ENCODE data around the gene EXOSC10. TPM values are rescaled to one million over a fixed set of nuclear protein-coding genes. Genes with fewer than 3 reads are reported as not detected.
"Not testable (repeated sequence)": the region's sequence is repeated elsewhere in the genome, so short reads cannot be mapped to it uniquely, and the experiment has no call there.

Gene EXOSC10
- total and polyA plus RNA-seq, 8 donors: 42.9 to 116 (median 104) TPM

- Histone ChIP-seq H3K4me3 (peak overlapping the region; percentile 69 to 100), H3K27me3 (no peaks in the 10 kb centered on the region), H3K9me3 (no peaks in the 10 kb centered on the region), H3K27ac (peak overlapping the region; percentile 79 to 81), H3K36me3 (peaks cover 0 to 33% of the 10 kb centered on the region in 2 donors), H3K4me1 (peaks cover 9 to 19% of the 10 kb centered on the region in 2 donors)
- intact Hi-C loops (cut with DNase I): no loop called here
- no peak for TF ChIP-seq CTCF (IDR thresholded peaks at IDR 0.05)
- no peak for DNase-seq
- no peak for ATAC-seq
Measured at GRCh38 chr1:11100149-11100493, 452 bp upstream of the EXOSC10 start.

GRCh38 chr1:11098931-11099309 is 749 bp downstream of the EXOSC10 start:
- TF ChIP-seq CTCF (IDR thresholded peaks at IDR 0.05): no peak

DNA sequence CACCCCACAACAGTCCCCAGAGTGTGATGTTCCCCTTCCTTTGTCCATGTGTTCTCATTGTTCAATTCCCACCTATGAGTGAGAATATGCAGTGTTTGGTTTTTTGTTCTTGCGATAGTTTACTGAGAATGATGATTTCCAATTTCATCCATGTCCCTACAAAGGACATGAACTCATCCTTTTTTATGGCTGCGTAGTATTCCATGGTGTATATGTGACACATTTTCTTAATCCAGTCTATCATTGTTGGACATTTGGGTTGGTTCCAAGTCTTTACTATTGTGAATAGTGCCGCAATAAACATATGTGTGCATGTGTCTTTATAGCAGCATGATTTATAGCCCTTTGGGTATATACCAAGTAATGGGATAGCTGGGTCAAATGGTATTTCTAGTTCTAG is 15.9 kb downstream of the EXOSC10 start:
- intact Hi-C loops (cut with DNase I); DNase-seq; H3K27ac ChIP-seq; H3K27me3 ChIP-seq; H3K4me1 ChIP-seq; H3K9me3 ChIP-seq; H3K4me3 ChIP-seq; ATAC-seq: not testable (repeated sequence)
- H3K36me3 ChIP-seq: peaks cover 14 to 83% of the 10 kb centered on the region in 2 donors

More at GRCh38 chr1:11098931-11099309, 749 bp downstream of the EXOSC10 start:
- Histone ChIP-seq H3K36me3 (peaks cover 0 to 41% of the 10 kb centered on the region in 2 donors), H3K4me1 (peaks cover 9 to 19% of the 10 kb centered on the region in 2 donors), H3K27ac (peak overlapping the region; percentile 79 to 81), H3K27me3 (no peaks in the 10 kb centered on the region), H3K4me3 (peak overlapping the region; percentile 69 to 100), H3K9me3 (no peaks in the 10 kb centered on the region)
- ATAC-seq (no peak), DNase-seq (no peak)
- intact Hi-C loops (cut with DNase I): no loop called here

DNA sequence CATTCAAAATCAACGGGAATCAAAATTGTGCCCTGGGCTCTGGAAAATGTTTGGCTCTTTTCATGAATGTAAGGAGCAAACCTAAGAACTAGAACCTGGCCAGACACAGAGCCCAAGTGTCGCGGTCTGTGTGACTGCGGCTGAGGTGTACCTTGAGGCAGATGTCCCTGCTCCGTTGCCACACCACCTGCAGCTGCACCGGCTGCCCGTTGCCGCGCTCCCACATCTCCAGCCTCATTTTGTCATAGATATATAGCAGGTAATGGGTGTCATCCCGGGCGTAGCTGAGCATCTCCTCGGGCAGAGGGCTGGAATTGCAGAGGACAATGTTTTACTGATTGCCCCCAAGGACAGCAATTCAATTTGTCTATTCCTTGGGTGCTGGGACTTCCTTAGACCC is 18.7 kb downstream of the EXOSC10 start:
- ATAC-seq (no peak), DNase-seq (peak in 1 of 4 donors; percentile 4)
- no peaks in the 10 kb centered on the region for H3K27me3 ChIP-seq
- H3K4me1 ChIP-seq: no peaks in the 10 kb centered on the region
- peaks cover 0 to 84% of the 10 kb centered on the region in 2 donors for H3K36me3 ChIP-seq
- no peak overlapping the region for H3K27ac ChIP-seq
- no peak for TF ChIP-seq CTCF (IDR thresholded peaks at IDR 0.05)
- intact Hi-C loops (cut with DNase I): no loop called here
- no peaks in the 10 kb centered on the region for H3K9me3 ChIP-seq
- no peak overlapping the region for H3K4me3 ChIP-seq

DNA sequence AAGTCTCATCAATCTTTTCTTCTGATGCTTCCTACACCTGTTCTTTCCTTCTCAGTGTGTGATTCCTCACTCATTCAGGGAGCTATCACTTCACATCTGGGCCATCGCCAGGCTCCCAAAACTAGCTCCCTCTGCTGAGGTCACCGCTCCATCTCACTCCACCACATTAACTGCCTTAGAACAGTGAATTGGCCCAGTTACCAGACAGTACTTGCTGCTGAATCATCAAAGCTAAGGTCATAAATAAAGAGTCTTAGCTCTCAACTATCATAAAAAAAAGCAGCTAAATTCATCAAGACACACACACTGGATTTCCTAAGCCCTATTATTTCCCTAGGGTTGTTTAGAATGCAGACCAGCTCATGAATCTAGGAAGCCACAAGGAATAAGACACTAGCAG is 21.0 kb downstream of the EXOSC10 start:
- Histone ChIP-seq H3K36me3 (peaks cover 0 to 99% of the 10 kb centered on the region in 2 donors), H3K4me3 (no peak overlapping the region), H3K4me1 (no peaks in the 10 kb centered on the region), H3K9me3 (no peaks in the 10 kb centered on the region), H3K27me3 (no peaks in the 10 kb centered on the region), H3K27ac (no peak overlapping the region)
- intact Hi-C loops (cut with DNase I): no loop called here
- TF ChIP-seq CTCF (IDR thresholded peaks at IDR 0.05): no peak
- DNase-seq (no peak), ATAC-seq (no peak)

DNA sequence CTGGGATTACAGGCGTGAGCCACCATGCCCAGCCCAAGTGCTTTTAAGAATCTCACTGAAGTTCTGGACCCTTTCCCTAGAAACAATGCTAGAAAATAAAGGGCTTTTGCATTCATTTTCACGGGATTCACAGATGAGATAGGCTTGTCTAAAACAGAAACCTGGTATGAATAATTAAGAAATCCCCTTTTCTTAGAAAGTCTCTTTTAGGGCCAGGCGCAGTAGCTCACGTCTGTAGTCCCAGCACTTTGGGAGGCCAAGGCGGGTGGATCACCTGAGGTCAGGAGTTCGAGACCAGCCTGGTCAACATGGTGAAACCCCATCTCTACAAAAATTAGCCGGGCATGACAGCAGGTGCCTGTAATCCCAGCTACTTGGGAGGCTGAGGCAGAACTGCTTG is 26.3 kb downstream of the EXOSC10 start:
- H3K36me3 ChIP-seq: peaks cover 0 to 100% of the 10 kb centered on the region in 2 donors
- ATAC-seq; H3K9me3 ChIP-seq; DNase-seq; H3K27ac ChIP-seq; H3K27me3 ChIP-seq; intact Hi-C loops (cut with DNase I); H3K4me1 ChIP-seq; H3K4me3 ChIP-seq: not testable (repeated sequence)
